ENCODE results near the gene MT1H. TPM values are rescaled to one million over a fixed set of nuclear protein-coding genes. Genes with fewer than 3 reads are reported as not detected.
A peak's percentile ranks its signal among the peaks of the same experiment; 100 is the strongest.
"Not testable (repeated sequence)": the region's sequence is repeated elsewhere in the genome, so short reads cannot be mapped to it uniquely, and the experiment has no call there.

The MT1H gene
- total RNA-seq, 6 experiments from 2014 or later, result not detected

DNA sequence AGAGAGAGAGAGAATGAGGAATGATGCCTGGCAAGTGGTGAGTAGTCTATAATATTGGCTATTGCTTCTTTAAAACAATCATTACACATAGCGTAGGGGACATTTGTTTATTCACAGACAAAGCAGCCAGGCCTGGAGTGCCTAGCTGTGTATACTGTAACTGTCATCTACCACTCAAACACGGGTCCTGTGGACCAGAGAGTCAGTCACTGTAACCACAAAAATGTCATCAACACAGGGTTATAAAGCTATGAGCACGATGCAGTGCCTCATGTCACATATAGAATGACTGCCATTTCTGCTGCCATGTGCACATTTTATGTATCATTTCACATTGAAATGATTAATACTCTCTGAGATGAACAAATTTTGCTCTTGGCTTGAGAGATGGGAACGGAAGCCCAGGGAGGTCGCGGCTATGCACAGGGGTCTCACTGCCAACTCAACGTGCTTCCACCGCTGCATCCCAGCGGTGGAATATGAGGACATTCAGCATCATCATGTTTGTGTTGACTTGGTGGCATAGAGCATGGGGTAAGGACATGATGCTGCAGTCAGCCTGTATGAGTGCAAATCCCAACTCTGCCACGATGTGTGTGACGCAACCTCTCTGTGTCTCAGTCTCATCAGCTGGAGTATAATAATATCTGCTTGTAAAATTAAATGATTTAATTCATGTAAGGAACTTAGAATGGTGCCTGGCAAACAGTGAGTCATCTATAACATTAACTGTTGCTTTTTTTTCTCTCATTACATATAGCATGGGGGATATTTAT, 3.3 kb downstream of the MT1H start:
- Mint-ChIP-seq H3K27me3 (ENCODE audit: insufficient read depth) (peaks cover 70% of the 10 kb centered on the region), H3K9me3 (no peaks in the 10 kb centered on the region), H3K4me1 (ENCODE audit: low read depth) (peaks cover 7% of the 10 kb centered on the region; the same call in 1 of the 2 replicates), H3K36me3 (ENCODE audit: low read depth) (no peaks in the 10 kb centered on the region; the same call in 1 of the 2 replicates), H3K27ac (no peak overlapping the region), H3K4me3 (no peak overlapping the region)
- no peak for DNase-seq
- TF ChIP-seq, protein P1, sequence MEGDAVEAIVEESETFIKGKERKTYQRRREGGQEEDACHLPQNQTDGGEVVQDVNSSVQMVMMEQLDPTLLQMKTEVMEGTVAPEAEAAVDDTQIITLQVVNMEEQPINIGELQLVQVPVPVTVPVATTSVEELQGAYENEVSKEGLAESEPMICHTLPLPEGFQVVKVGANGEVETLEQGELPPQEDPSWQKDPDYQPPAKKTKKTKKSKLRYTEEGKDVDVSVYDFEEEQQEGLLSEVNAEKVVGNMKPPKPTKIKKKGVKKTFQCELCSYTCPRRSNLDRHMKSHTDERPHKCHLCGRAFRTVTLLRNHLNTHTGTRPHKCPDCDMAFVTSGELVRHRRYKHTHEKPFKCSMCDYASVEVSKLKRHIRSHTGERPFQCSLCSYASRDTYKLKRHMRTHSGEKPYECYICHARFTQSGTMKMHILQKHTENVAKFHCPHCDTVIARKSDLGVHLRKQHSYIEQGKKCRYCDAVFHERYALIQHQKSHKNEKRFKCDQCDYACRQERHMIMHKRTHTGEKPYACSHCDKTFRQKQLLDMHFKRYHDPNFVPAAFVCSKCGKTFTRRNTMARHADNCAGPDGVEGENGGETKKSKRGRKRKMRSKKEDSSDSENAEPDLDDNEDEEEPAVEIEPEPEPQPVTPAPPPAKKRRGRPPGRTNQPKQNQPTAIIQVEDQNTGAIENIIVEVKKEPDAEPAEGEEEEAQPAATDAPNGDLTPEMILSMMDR (IDR thresholded peaks at IDR 0.05), result no peak

DNA sequence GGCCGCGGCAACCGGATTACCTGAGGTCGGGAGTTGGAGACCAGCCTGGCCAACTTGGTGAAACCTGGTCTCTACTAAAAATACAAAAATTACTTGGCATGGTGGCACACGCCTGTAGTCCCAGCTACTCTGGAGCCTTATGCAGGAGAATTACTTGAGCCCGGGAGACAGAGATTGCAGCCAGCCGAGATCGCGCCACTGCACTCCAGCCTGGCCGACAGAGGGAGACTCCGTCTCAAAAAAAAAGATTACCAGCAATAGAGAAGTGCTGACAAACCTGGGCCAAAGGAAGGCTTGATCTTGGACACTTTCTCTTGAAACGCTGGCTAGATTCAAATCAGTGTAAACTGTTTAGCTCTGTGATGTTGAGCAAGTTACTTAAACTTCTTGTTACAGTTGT, 4.3 kb downstream of the MT1H start:
- Mint-ChIP-seq H3K9me3 (no peaks in the 10 kb centered on the region), H3K4me1 (ENCODE audit: low read depth) (peaks cover 7% of the 10 kb centered on the region; the same call in 1 of the 2 replicates), H3K27ac (no peak overlapping the region), H3K36me3 (ENCODE audit: low read depth) (no peaks in the 10 kb centered on the region), H3K27me3 (ENCODE audit: insufficient read depth) (peaks cover 61% of the 10 kb centered on the region), H3K4me3 (no peak overlapping the region)
- DNase-seq, result peak; percentile 35
- TF ChIP-seq, protein P1 (IDR thresholded peaks at IDR 0.05), result peak; percentile 78

DNA sequence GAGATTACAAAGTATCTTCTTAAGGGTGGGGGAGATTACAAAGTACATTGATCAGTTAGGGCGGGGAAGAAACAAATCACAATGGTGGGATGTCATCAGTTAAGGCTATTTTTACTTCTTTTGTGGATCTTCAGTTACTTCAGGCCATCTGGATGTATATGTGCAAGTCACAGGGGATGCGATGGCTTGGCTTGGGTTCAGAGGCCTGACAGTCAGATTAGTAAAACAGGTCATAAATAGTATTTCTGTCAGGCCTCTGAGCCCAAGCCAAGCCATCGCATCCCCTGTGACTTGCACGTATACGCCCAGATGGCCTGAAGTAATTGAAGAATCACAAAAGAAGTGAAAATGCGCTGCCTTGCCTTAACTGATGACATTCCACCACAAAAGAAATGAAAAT, 5.0 kb downstream of the MT1H start:
- H3K4me3 Mint-ChIP-seq; DNase-seq; H3K36me3 Mint-ChIP-seq (ENCODE audit: low read depth); H3K27ac Mint-ChIP-seq; H3K9me3 Mint-ChIP-seq; H3K4me1 Mint-ChIP-seq (ENCODE audit: low read depth): not testable (repeated sequence)
- peaks cover 55% of the 10 kb centered on the region for H3K27me3 Mint-ChIP-seq (ENCODE audit: insufficient read depth)

DNA sequence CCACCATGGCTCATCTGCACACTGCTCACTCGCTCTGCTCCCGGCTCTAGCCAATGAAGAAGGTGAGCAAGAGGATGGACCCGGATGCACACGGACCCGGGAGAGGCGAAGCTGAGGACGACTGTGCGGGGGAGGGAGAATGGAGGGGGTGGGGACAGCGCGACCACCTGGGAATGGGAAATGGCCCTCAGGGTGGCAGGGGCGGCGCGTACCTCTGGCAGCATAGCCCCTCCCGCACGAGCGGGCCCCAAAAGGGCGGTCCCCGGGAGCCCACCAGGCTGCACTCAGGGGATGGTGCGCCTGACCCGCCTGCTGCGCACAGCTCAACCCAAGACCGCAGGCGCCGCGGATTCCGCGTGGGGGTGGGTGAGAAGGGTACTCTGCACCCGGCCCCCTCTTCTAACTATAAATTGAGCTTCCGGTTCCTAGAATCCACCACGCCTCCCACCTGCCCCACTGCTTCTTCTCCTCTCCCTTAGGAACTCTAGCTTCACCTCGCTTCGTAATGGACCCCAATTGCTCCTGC, 6.1 kb downstream of the MT1H start:
- Mint-ChIP-seq H3K4me3 (peak overlapping the region; percentile 41; the same call in 1 of the 2 replicates), H3K27me3 (ENCODE audit: insufficient read depth) (peaks cover 43% of the 10 kb centered on the region)

DNA sequence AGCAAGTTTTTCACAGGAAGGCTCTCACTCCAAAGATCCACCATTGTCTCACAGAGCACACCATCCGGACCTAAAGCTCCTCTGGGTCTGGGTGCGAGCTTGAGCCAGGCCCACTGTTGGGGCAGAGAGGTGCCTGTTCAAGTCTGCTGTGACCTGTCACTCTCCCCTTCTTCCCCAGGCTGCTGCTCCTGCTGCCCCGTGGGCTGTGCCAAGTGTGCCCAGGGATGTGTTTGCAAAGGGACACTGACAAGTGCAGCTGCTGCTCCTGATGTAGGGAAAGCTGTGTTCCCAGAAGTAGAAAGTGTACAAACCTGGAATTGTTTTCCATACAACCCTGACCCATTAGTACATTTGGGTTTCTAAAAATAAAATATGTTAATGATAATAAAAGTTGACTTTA, 7.9 kb downstream of the MT1H start:
- TF ChIP-seq, protein P1 (IDR thresholded peaks at IDR 0.05), result no peak
- Mint-ChIP-seq H3K9me3 (no peaks in the 10 kb centered on the region), H3K27me3 (ENCODE audit: insufficient read depth) (peaks cover 35% of the 10 kb centered on the region), H3K36me3 (ENCODE audit: low read depth) (no peaks in the 10 kb centered on the region), H3K4me1 (ENCODE audit: low read depth) (peaks cover 10% of the 10 kb centered on the region), H3K4me3 (no peak overlapping the region), H3K27ac (no peak overlapping the region)
- no peak for DNase-seq

More for the DNA sequence above, 6.1 kb downstream of the MT1H start:
- TF ChIP-seq, protein P1 (IDR thresholded peaks at IDR 0.05), result no peak
- H3K4me1 Mint-ChIP-seq (ENCODE audit: low read depth), result peaks cover 4% of the 10 kb centered on the region; the same call in 1 of the 2 replicates
- no peak for DNase-seq
- H3K9me3 Mint-ChIP-seq, result no peaks in the 10 kb centered on the region
- no peak overlapping the region for H3K27ac Mint-ChIP-seq
- no peaks in the 10 kb centered on the region for H3K36me3 Mint-ChIP-seq (ENCODE audit: low read depth)

DNA sequence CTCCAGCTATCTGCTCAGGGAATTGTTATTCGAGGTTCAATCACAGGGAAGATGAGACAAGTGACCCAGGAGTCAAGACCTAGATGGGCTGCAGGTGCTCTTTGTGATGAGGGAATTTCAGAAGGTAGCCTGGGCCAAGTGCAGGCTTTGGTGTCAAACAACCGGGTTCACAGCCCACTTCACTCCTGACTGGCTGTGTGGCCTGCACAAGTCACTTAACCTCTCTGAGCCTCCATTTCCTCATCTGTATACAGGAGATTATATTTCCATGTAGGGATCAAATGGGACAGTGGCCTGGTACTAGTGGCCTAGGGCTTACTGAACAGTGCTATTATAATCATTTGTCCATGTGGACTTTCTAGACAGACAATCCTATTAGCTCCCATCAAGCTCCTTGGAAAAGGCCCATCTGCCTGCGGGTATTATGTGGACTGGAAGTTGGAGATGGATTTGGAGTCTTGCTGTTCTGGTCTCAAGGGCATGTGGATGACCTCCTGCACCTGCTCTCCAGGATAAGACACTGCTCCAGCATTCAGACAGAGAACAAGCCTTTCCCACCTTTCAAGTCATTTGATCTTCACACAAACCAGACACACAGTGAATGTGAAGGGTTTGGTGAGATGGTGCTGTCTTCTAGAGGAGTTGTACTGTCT, 9.6 kb downstream of the MT1H start:
- no peaks in the 10 kb centered on the region for H3K36me3 Mint-ChIP-seq (ENCODE audit: low read depth)
- H3K4me1 Mint-ChIP-seq (ENCODE audit: low read depth), result peaks cover 25% of the 10 kb centered on the region
- H3K27ac Mint-ChIP-seq, result no peak overlapping the region
- no peak overlapping the region for H3K4me3 Mint-ChIP-seq
- H3K9me3 Mint-ChIP-seq, result no peaks in the 10 kb centered on the region
- TF ChIP-seq, protein P1 (IDR thresholded peaks at IDR 0.05), result no peak
- H3K27me3 Mint-ChIP-seq (ENCODE audit: insufficient read depth), result peaks cover 25% of the 10 kb centered on the region
- DNase-seq, result no peak
